HepG2 (cell line): ENCODE results near the gene CALCB. TPM values are rescaled to one million over a fixed set of nuclear protein-coding genes. Genes with fewer than 3 reads are reported as not detected.
A peak's percentile ranks its signal among the peaks of the same experiment; 100 is the strongest.

Source experiments
- JDP2 ChIP-seq: sonication (generic); formaldehyde crosslinking; IDR thresholded peaks from 2 replicates; pipeline ENCODE4 v1.8.1; 2022; ENCODE audit warnings: missing genetic modification reagents, borderline replicate concordance
- JUN ChIP-seq: sonication (generic); formaldehyde crosslinking; IDR thresholded peaks from 2 replicates; pipeline ENCODE4 v1.4.0; 2020; ENCODE audit warnings: mild to moderate bottlenecking, missing genetic modification reagents
- MLLT10 ChIP-seq: sonication (generic); formaldehyde crosslinking; IDR thresholded peaks from 2 replicates; pipeline ENCODE4 v1.4.0; 2020; ENCODE audit warnings: missing genetic modification reagents
- PLRG1 ChIP-seq: fragments of 450-650 bp; conservative IDR thresholded peaks from 2 replicates; pipeline ENCODE4 v1.6.1; 2016
- PPARG ChIP-seq: conservative IDR thresholded peaks from 2 replicates; pipeline ENCODE4 v1.6.1; 2016; ENCODE audit warnings: missing biosample characterization, missing genetic modification reagents
- PTBP1 ChIP-seq: fragments of 200-400 bp; formaldehyde crosslinking; IDR thresholded peaks from 2 replicates; pipeline ENCODE4 v1.6.1; 2018; ENCODE audit warnings: low read length, low read depth; ENCODE audit not compliant: poor library complexity, severe bottlenecking
- RFXAP ChIP-seq: sonication (generic); formaldehyde crosslinking; IDR thresholded peaks from 2 replicates; pipeline ENCODE4 v1.4.0; 2020; ENCODE audit warnings: missing genetic modification reagents, borderline replicate concordance
- SATB2 ChIP-seq: sonication (generic); formaldehyde crosslinking; IDR thresholded peaks from 2 replicates; pipeline ENCODE4 v1.5.0; 2020; ENCODE audit warnings: missing genetic modification reagents
- SCMH1 ChIP-seq: sonication (generic); formaldehyde crosslinking; IDR thresholded peaks from 2 replicates; pipeline ENCODE4 v1.9.0; 2021; ENCODE audit warnings: missing genetic modification reagents, mild to moderate bottlenecking, borderline replicate concordance
- SOX5 ChIP-seq: IDR thresholded peaks from 2 replicates; pipeline ENCODE4 v1.6.1; 2016; ENCODE audit warnings: borderline replicate concordance
- TEAD3 ChIP-seq: optimal IDR thresholded peaks from 2 replicates; pipeline ENCODE3; 2016; ENCODE audit warnings: borderline replicate concordance
- XRCC5 ChIP-seq: fragments of 200-400 bp; formaldehyde crosslinking; optimal IDR thresholded peaks from 2 replicates; pipeline ENCODE3; 2017; ENCODE audit warnings: mild to moderate bottlenecking, low read length
- ZNF138 ChIP-seq: sonication (generic); formaldehyde crosslinking; IDR thresholded peaks from 2 replicates; pipeline ENCODE4 v1.5.0; 2020; ENCODE audit warnings: mild to moderate bottlenecking, low read depth, missing genetic modification reagents
- ZNF333 ChIP-seq: sonication (generic); formaldehyde crosslinking; IDR thresholded peaks from 2 replicates; pipeline ENCODE4 v1.4.0; 2020; ENCODE audit warnings: mild to moderate bottlenecking, missing genetic modification reagents, borderline replicate concordance
- ZNF629 ChIP-seq: sonication (generic); formaldehyde crosslinking; conservative IDR thresholded peaks from 2 replicates; pipeline ENCODE4 v1.5.0; 2020; ENCODE audit warnings: missing genetic modification reagents
- ZNF780A ChIP-seq: sonication (generic); formaldehyde crosslinking; IDR thresholded peaks from 2 replicates; pipeline ENCODE4 v1.8.0; 2022; ENCODE audit warnings: mild to moderate bottlenecking, missing genetic modification reagents, moderate library complexity
- ZNF883 ChIP-seq: sonication (generic); formaldehyde crosslinking; IDR thresholded peaks from 2 replicates; pipeline ENCODE4 v1.5.1; 2020; ENCODE audit warnings: mild to moderate bottlenecking, missing genetic modification reagents; ENCODE audit errors: not compliant biosample characterization
- polyA plus RNA-seq, 8 experiments: library from polyadenylated mRNA; depleted of rRNA in 3 of 8; stranded (reverse) in 7 of 8; unstranded in 1 of 8; fragments of >200 nt; fragmentation: Illumina TruSeq in 4 of 8; extraction: Trizol in 4 of 8; gene quantifications; 2 replicates each; pipeline versions ENCODE4 v1.2.1 to v1.2.3, GENCODE V29; 2011 to 2016; ENCODE audit warnings: low read depth in 4 of 8, missing spikeins in 1 of 8, mixed read lengths in 1 of 8; ENCODE audit not compliant: insufficient read depth in 1 of 8
- total RNA-seq, 5 experiments: library from RNA; depleted of rRNA; stranded (reverse); fragments of >200 nt; fragmentation: Illumina TruSeq; extraction: Trizol; gene quantifications; 2 replicates each; pipeline ENCODE4 v1.2.3, GENCODE V29; 2016; ENCODE audit warnings: low read depth in 1 of 5
- TF ChIP-seq, protein P1 (sequence below): sonication (generic); formaldehyde crosslinking; IDR thresholded peaks from 2 replicates; pipeline ENCODE4 v1.5.0; 2020; ENCODE audit warnings: mild to moderate bottlenecking, missing genetic modification reagents
- TF ChIP-seq, protein P2 (sequence below): sonication (generic); formaldehyde crosslinking; IDR thresholded peaks from 2 replicates; pipeline ENCODE4 v1.8.0; 2022; ENCODE audit warnings: missing genetic modification reagents, mild to moderate bottlenecking, borderline replicate concordance
- TF ChIP-seq, protein P3 (sequence below): IDR thresholded peaks from 2 replicates; pipeline ENCODE4 v1.6.1; 2016
- TF ChIP-seq, protein P4 (sequence below): sonication (generic); formaldehyde crosslinking; IDR thresholded peaks from 2 replicates; pipeline ENCODE4 v1.4.0; 2020; ENCODE audit warnings: low read depth, mild to moderate bottlenecking, missing genetic modification reagents
- TF ChIP-seq, protein P5 (sequence below): sonication (generic); formaldehyde crosslinking; IDR thresholded peaks from 2 replicates; pipeline ENCODE4 v1.8.1; 2022; ENCODE audit warnings: low read depth, mild to moderate bottlenecking, missing genetic modification reagents

CALCB gene
- total and polyA plus RNA-seq, 2 of the 13 experiments (the other 11 are each of a cell fraction or from before 2014, with no cell fraction given) = not detected

DNA sequence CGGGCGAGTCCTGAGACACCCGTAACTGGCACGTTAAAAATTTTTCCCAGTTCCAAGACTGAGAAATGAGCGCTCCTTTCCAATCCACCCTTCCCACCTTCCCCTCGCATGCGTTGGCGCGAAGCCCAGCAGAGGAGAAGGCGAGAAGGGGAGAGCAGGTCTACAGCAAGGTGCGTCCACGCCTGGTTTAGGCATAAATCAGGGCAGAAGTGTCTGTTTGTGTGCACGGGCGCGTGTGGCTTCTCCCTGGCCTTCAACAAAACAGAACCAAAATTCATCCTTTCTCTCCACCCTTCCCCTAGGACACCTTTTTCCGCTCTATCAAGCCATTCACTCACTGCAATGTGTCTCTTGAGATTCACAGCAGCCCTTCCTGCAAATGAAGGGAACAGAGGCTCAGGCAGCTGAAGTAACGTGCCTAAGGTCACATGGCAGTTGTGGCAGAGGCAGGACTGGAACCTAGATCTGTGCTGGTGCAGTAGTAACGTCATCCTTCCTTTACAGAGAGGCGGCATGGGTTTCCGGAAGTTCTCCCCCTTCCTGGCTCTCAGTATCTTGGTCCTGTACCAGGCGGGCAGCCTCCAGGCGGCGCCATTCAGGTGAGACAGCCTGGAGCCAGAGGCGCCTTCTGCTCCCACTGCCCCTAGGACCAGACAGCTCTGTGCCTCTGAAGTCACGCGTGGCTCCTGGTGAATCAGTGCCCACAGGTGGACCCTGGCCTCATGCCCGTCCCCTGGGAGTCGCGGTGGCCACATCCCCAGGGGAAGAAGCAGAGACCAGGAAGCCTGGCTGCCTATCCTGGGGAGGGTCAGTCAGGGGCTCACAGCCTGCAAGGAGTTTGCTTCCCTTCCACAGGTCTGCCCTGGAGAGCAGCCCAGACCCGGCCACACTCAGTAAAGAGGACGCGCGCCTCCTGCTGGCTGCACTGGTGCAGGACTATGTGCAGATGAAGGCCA is 1.1 kb downstream of the CALCB start (continued):
- TF ChIP-seq TEAD3 (CRISPR knock-in tag) = peak; percentile 34
- TF ChIP-seq SCMH1 (CRISPR knock-in tag) = no peak
- TF ChIP-seq JUN (CRISPR knock-in tag) = no peak
- no peak for TF ChIP-seq ZNF780A (CRISPR knock-in tag)
- no peak for TF ChIP-seq JDP2 (CRISPR knock-in tag)
- TF ChIP-seq ZNF138 (CRISPR knock-in tag) = no peak
- TF ChIP-seq ZNF883 (CRISPR knock-in tag) = no peak
- TF ChIP-seq, protein P1, sequence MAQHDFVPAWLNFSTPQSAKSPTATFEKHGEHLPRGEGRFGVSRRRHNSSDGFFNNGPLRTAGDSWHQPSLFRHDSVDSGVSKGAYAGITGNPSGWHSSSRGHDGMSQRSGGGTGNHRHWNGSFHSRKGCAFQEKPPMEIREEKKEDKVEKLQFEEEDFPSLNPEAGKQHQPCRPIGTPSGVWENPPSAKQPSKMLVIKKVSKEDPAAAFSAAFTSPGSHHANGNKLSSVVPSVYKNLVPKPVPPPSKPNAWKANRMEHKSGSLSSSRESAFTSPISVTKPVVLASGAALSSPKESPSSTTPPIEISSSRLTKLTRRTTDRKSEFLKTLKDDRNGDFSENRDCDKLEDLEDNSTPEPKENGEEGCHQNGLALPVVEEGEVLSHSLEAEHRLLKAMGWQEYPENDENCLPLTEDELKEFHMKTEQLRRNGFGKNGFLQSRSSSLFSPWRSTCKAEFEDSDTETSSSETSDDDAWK (CRISPR knock-in tag) = no peak
- TF ChIP-seq, protein P2, sequence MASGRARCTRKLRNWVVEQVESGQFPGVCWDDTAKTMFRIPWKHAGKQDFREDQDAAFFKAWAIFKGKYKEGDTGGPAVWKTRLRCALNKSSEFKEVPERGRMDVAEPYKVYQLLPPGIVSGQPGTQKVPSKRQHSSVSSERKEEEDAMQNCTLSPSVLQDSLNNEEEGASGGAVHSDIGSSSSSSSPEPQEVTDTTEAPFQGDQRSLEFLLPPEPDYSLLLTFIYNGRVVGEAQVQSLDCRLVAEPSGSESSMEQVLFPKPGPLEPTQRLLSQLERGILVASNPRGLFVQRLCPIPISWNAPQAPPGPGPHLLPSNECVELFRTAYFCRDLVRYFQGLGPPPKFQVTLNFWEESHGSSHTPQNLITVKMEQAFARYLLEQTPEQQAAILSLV (CRISPR knock-in tag) = 0 out of 2 replicates have a peak, but pooled peaks have one; percentile 18
- no peak for TF ChIP-seq PLRG1
- TF ChIP-seq, protein P3, sequence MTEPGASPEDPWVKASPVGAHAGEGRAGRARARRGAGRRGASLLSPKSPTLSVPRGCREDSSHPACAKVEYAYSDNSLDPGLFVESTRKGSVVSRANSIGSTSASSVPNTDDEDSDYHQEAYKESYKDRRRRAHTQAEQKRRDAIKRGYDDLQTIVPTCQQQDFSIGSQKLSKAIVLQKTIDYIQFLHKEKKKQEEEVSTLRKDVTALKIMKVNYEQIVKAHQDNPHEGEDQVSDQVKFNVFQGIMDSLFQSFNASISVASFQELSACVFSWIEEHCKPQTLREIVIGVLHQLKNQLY (CRISPR knock-in tag) = no peak
- no peak for TF ChIP-seq SATB2 (CRISPR knock-in tag)
- no peak for TF ChIP-seq PTBP1
- TF ChIP-seq XRCC5 = no peak
- TF ChIP-seq, protein P4, sequence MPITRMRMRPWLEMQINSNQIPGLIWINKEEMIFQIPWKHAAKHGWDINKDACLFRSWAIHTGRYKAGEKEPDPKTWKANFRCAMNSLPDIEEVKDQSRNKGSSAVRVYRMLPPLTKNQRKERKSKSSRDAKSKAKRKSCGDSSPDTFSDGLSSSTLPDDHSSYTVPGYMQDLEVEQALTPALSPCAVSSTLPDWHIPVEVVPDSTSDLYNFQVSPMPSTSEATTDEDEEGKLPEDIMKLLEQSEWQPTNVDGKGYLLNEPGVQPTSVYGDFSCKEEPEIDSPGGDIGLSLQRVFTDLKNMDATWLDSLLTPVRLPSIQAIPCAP (CRISPR knock-in tag) = no peak
- no peak for TF ChIP-seq PPARG (CRISPR knock-in tag)
- no peak for TF ChIP-seq ZNF629
- 0 out of 2 replicates have a peak, but pooled peaks have one; percentile 27 for TF ChIP-seq RFXAP
- TF ChIP-seq, protein P5, sequence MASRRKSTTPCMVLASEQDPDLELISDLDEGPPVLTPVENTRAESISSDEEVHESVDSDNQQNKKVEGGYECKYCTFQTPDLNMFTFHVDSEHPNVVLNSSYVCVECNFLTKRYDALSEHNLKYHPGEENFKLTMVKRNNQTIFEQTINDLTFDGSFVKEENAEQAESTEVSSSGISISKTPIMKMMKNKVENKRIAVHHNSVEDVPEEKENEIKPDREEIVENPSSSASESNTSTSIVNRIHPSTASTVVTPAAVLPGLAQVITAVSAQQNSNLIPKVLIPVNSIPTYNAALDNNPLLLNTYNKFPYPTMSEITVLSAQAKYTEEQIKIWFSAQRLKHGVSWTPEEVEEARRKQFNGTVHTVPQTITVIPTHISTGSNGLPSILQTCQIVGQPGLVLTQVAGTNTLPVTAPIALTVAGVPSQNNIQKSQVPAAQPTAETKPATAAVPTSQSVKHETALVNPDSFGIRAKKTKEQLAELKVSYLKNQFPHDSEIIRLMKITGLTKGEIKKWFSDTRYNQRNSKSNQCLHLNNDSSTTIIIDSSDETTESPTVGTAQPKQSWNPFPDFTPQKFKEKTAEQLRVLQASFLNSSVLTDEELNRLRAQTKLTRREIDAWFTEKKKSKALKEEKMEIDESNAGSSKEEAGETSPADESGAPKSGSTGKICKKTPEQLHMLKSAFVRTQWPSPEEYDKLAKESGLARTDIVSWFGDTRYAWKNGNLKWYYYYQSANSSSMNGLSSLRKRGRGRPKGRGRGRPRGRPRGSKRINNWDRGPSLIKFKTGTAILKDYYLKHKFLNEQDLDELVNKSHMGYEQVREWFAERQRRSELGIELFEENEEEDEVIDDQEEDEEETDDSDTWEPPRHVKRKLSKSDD (CRISPR knock-in tag) = no peak
- no peak for TF ChIP-seq MLLT10 (CRISPR knock-in tag)
- TF ChIP-seq SOX5 (CRISPR knock-in tag) = no peak
- no peak for TF ChIP-seq ZNF333 (CRISPR knock-in tag)
